ENCODE results near the gene FER1L5.

DNA sequence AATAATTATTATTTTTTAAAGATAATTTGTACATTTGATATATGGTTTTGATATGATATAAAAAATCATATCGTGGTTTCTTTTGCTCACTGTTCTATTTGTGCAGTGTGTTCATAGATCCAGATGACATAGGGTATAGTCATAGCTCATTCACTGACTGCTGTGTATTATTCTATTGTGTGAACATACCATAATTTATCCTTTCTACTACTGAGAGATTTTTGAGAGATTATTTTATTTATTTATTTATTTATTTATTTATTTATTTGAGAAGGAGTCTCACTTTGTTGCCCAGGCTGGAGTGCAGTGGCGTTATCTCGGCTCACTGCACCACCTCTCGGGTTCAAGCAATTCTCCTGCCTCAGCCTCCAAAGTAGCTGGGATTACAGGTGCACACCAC is 39.0 kb downstream of the FER1L5 start:
- TF ChIP-seq GATA2 (CRISPR knock-in tag; IDR thresholded peaks at IDR 0.05) (no peak), FOXM1 (IDR thresholded peaks at IDR 0.05; ENCODE audit: low read depth) (no peak), CTCF (IDR thresholded peaks at IDR 0.05) (no peak), SIN3A (IDR thresholded peaks at IDR 0.05; ENCODE audit: borderline replicate concordance, low read depth, low read length) (no peak), EP300 (IDR thresholded peaks at IDR 0.05; ENCODE audit: borderline replicate concordance in 1 of 2, low read depth in 1 of 2, low read length in 1 of 2) (no peak), POLR2AphosphoS5 (IDR thresholded peaks at IDR 0.05; ENCODE audit: low read depth, low read length) (no peak), GABPA (IDR thresholded peaks at IDR 0.05; ENCODE audit: low read depth) (no peak), ELF1 (IDR thresholded peaks at IDR 0.05) (no peak), USF2 (IDR thresholded peaks at IDR 0.05; ENCODE audit: borderline replicate concordance, low read depth, low read length) (no peak), RFX5 (IDR thresholded peaks at IDR 0.05; ENCODE audit: low read length) (no peak), NRF1 (IDR thresholded peaks at IDR 0.05; ENCODE audit: low read depth, low read length) (no peak), MXI1 (IDR thresholded peaks at IDR 0.05; ENCODE audit: low read depth, low read length) (no peak), SMC3 (IDR thresholded peaks at IDR 0.05; ENCODE audit: low read depth, low read length) (no peak), RCOR1 (IDR thresholded peaks at IDR 0.05; ENCODE audit: low read length) (no peak)
